ENCODE data around the gene GSAP.

Gene GSAP

DNA sequence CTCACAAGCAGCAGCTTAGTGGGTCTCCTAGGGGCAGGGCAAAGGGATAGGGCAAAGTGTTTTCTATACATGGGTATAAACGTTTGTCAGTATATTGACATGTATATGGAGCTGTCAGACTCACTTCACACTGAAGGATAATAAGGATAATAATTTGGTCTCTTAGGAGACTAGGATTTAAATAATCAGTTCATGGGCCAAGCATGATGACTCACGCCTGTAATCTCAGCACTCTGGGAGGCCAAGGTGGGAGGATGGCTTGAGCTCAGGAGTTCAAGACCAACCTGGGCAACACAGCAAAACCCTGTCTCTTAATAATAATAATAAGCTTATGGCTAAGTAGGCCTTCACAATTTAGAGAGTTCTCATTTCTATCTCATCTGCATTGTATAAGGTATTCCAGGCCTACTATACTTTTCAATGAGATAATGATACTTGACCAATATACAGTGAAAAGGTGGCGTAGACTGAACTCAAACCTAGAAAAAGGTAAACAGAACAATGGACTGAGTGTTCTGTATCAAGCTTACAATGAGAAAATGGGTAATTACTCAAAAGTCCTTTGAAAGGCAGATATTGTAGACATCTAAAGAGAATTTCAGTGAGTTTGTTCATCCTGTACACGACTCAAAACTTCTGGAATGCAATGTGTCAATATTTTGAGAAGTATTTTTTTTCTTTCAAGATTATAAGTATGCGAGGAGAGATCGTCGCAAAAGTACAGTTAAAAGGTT lies 7.0 kb downstream of the GSAP start:
- DNase-seq (ENCODE audit: low read depth): no peak

DNA sequence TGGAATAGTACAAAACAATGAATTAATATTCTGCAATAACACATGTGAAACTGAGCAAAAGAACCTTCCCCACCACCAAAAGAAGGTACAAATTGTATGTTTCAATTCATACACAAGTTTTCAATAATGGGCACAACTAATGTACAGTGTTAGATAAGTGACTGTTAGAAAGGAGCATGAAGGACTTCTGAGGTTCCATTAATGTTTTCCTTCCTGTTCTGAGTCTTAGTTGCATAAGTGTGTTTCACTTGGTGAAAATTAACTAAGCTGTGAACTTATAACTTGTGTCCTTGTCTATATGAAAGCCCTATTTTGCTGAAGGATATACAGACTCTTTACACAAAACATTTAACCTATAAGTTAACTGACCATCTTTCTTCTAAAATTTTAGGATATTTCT lies 8.2 kb downstream of the GSAP start:
- no peak for DNase-seq (ENCODE audit: low read depth)

DNA sequence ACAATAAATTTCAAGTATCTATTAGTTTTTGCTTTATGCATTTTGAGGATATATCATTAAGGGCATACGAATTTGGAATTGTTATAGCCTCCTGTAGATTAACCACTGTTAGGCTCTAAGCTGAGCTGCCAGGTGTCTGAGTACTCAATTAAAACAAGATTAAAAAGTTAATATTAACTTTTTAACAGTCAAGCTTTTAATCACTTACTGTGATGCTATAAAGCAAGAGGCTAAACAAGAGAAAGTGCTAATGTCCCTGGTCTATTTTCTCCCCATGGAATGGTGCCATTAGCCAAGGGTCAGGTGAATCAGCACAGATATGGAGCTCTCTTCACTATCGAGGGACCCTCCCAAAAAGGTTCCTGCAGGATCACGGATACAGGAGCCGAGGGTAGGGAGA lies 9.7 kb downstream of the GSAP start:
- no peak for DNase-seq (ENCODE audit: low read depth)

DNA sequence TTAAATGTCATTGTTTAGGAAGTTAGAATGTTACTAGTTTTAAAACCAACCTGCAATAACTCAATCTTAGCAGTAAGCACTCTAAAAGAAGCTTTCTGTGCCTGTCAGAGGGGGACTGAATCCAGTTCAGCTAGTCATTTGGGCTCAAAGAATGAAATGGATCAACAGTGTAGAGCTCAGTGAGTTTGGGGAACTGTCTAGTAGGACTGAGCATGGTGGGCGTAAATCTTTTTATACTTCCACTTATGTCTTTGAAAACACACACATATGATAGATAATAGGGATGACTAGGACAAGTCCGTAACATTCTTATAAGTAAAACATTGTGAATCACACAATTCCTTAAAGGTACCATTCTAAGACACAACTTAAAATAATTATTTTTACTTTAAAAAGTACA lies 11.5 kb downstream of the GSAP start:
- DNase-seq (ENCODE audit: low read depth): no peak

DNA sequence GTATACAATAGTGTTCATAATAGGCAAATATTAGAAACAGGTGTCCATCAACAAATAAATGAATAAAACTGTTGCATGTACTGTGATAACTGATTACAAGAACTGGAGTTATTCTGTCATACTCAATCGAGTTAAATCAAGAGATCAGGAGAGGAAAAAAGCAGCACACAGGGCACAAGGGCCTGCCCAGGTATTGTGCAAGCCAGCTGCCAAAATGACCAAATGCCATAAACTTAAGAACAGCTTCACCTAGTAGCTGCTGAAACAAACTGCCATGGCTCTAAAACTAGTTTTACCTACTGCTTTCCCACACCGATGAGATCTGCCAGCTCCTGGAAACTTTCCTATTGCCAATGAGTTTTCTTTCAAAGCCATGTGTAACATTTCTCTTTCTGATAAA lies 12.2 kb downstream of the GSAP start:
- DNase-seq (ENCODE audit: low read depth): no peak

DNA sequence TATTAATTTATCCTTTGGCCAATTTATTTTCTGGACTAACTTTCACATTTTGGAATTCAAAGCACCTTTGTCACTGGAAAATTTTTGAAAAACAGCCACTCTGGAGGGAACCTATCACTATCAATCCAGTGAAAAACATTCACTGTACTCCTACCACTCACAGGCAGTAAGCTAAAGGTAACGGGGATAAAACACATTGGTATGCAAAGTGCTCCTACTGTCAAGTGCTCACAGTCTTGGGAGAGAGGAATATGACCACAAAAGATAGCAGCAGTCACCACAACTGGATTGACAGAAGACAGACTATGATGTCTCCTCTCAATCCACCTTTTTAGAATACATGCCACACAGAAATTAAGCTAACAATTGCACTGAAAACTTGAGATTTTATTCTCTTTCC lies 13.3 kb downstream of the GSAP start:
- no peak for DNase-seq (ENCODE audit: low read depth)

DNA sequence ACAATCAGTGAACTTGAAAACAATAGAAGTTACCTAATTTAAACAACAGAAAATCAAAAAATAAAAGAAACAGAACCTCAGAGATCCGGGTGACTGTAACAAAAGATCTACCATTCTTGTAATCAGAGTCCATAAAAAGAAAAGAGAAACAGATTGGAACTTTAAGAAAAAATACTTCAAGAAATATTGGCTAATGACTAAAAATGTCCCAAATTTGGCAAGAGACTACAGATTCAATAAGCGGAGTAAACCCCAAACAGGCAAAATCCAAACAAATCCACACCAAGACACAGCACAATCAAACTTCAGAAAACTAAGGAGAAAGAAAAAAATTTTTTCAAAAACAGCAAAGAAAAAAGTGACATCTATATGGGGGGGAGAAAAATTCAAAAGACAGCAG lies 15.1 kb downstream of the GSAP start:
- DNase-seq (ENCODE audit: low read depth): no peak

DNA sequence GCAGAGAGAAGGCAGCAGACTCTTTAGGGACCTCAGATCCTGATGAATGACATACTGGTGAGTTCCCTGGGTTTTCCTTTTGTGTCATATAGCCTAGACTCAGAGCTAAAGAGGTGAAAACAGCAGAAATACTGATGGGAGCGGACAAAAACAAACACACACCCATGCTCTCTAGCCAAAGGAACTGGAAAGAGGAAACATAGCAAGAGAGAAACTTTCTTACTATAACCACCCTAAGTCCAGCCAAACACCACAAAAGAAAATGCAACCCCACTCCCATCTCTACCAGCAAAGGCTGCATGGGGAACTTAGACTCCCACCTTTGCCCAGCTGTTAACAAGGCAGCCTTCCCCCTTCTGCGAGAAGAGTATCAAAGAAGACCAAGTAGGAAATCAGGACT lies 16.3 kb downstream of the GSAP start:
- DNase-seq (ENCODE audit: low read depth): no peak

DNA sequence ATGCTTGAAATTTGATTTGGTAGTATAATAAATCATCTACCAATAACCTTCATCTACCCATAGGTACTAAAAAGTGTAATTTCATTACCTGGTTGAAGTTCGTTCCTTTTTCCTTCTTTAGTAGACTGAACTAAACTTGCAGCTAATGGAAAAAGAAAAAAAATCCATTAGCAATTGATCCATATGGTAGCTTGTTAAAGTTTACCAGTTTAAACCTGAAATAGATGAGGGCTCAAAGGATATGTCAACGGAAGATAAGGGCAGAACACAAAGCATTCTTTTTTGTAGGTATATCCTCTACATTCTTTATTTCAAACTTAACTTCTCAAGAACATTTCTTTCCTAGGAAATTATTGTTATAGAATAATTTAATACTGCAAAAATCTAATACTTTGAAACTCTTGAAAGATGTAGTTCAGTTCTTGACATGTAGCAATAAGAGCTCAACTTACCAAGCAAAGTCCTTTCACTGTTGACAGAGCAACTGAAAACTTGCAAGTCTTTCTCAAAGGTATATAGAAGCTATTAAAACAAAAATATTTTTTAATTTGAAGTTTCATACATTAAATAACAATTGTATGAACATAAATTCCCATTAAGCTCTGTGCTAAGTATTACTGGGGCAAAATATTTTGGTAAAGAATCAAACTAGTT lies 19.1 kb downstream of the GSAP start:
- DNase-seq (ENCODE audit: low read depth): no peak

DNA sequence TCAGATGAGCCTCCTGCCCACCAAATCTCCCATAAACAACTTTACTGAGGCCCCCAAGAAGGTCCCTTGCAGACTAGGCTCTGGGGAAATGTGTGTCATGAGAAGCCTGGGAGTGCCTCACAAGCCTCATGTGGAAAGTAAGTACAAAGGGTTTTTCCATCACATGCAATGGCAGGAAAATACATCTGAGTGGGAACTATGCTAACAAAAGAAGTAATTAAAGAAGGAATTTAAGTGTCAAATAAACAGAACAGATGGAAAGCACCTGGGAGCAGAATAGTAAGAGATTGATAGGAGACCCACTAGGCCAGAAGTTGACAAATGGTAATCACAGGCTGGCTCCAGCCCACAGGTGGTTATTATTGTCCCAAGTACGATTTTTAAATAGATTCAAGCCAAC lies 20.5 kb downstream of the GSAP start:
- DNase-seq (ENCODE audit: low read depth): no peak

DNA sequence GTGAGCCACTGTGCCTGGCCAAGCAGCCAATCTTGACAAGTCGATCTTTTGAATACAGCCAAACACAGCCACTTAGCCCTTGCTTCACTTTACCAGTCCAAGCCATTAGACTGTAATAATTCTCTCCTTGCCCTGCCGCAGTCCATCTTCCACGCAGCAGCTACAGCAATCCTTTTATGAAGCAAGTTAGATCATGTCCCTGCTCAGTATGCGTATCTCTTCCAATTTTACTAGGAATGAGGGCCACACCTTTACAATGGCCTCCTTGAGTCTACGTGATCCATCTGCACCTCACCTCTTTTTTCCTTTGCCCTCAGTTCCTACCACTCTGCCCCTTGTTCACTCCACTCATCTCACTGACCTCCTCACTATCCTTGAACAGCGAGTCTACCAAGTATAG lies 22.2 kb downstream of the GSAP start:
- DNase-seq (ENCODE audit: low read depth): no peak

DNA sequence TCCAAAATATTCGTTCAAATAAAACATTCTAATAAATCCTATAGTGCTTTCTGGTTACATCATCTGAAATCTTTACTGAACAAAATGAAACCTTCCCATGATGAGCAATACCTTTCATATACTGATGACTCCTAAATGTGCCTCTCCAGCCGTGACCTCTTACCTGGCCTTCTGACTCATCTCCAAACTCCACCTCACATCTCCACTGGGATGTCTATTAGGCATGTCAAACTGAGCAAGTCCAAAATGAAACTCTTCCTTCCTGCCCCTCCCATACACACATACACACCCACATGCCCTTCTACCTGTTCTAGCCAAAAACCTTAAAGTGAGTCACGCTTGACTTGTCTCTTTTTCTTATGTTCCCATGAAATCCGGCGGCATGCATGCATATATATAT lies 22.9 kb downstream of the GSAP start:
- DNase-seq (ENCODE audit: low read depth): no peak

DNA sequence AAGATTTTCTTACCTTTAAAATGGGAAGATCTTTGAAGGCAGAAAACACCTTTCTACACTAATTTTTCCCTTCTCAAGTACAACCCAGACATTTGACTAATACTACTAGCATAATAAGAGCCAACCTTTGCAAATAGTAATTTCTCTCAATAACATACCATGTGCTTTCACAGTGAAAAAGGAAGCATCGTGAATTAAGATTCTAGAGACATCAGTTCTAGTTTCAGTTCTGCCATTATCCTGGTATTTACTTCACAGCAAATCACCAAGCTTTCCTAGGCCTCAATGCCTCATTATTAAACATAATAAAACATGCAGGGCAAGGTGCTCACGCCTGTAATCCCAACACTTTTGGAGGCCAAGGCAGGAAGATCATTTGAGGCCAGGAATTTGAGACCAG lies 24.9 kb downstream of the GSAP start:
- no peak for DNase-seq (ENCODE audit: low read depth)

DNA sequence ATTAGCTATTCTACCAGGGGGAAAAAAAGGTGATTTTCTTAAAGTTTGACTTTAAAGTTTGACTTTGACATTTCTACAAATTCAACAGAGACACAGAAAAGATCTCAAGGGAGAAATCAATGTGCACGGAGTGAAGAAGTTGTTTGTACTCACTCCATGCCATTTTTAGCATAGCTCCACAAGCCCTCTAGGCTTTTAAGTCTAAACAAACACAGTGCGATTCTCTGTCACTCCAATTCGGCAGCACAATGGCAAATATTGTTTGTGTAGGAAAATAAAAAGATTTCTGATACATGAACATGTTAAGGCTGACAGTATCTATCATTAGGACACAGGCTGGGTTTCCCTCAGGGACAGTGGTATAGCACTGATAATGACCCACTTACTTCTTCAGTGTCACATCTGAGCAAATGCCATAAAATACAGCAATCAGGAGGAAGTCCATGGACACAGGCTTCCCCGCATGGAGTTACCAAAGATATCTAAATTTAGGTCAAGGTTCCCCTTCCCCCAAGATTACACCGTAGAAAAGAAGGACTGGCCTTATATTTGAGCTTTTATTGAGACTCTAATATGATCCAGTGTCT lies 28.0 kb downstream of the GSAP start:
- no peak for DNase-seq (ENCODE audit: low read depth)

DNA sequence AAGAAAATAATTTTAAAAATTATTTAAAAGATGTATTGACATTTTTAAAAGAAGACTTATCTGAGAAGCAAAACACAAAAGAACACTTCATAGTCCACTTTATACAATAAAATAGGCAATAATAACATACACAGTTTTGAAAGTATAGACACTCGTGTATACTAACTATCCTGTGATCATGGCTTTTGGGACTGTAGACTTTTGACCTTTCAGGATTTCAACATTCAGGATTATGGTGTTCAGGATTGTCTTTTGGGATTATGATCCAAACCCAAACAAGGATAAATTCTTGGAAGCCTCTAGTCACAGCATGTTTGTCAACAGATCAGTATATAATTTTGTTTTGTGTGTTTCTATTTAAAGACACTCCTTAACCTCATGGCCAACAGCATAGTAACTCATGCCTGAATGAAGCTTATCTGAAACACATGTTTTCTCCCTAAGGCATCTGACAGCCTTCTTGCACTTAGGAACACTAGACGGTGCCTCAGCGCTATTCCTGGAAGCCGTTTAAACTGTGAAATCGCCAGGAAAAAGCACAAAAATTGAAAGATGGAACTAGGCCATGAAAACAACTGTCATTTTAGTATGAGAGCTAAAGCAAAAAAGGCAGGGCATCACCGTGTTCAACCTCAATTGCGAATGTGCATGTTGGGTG lies 29.9 kb downstream of the GSAP start:
- no peak for DNase-seq (ENCODE audit: low read depth)

DNA sequence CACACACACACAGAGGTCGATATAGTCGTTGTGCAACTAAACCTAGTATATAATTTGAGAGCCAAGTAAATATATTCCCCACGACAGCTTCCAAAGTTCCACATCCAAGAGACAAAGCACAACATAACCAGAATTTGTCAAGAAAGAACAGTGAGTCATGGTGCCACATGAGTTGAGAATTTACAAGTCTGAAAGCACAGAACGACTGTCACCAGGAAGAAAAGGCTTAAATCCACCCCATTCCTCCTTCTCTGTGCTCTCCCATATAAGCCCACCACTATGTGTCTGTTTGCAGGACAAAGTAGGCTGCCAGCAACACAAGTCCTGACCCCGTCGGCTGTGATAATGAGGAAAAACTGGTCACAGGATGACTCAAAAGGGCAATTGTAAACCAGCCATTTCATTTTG lies 32.8 kb downstream of the GSAP start:
- DNase-seq (ENCODE audit: low read depth): no peak

DNA sequence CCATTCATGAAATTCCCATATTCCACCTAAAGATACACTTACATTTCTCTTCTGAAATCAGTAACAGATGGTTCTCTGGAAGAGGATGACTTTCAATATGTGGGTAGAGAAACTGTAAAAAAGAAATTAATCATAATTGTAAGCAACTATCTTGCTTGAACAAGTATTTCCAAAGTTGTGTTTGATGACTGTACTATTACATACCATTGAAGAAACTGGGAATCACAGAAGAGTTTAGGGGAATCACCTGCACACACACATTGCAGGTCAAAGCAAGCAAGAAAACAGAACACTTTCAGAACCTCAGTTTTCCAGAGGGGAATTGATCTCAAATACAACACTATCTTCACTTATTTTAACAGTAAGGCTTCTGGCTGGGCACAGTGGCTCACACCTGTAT lies 33.6 kb downstream of the GSAP start:
- no peak for DNase-seq (ENCODE audit: low read depth)

DNA sequence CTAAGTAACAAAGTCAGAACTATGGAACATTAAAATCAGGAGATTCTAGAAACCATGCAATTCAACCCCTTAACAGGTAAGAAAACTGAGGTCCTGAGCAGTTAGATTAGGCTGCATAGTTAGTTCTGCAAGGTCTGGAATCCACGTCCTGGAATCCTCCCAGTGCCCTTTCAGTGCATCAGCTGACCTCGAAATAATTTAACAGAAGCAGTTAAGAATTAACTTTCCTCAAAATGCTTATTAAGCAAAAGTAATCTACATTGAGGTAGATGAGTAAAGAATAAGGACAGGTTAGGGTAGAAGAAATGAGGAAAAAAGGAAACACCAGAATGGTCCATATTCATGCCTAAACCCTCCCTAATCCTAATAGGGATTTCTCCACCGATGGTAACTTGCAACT lies 37.6 kb downstream of the GSAP start:
- no peak for DNase-seq (ENCODE audit: low read depth)

DNA sequence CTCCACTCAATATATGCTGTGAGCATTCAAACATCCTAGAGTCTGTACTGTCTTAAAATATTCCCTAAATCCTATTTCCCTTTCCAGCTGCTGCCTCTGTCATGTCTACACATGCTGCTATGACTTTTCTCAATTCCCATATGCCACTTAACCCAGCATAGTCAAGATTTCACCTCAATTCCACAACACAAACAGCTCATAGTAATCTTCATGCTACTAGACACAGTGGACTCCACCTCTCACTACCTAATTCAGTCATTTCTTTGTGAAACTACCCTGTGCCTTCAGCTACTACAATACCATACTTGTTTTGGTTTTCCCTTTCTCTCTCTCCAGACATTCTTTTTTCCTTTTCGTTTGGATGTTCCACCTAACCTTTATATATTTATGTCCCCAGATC lies 45.5 kb downstream of the GSAP start:
- DNase-seq (ENCODE audit: low read depth): no peak

DNA sequence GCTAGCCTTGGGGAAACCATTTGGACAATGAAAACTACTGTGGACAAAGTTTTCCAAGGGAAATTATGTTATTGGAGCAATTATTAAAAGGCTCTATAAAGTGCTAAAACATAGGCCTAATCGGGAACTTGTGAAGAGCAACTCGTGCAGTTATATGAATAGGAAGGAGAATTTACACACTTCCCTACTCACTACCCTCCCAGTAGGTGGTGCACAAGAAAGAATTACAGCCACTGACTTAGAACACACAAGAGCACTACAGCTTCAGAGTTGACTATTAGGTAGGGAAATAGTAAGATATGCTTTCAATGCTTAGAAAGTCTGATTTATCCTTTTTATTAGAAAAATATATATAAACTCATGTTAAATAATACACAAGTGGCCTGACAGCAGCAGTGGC lies 47.2 kb downstream of the GSAP start:
- DNase-seq (ENCODE audit: low read depth): no peak

DNA sequence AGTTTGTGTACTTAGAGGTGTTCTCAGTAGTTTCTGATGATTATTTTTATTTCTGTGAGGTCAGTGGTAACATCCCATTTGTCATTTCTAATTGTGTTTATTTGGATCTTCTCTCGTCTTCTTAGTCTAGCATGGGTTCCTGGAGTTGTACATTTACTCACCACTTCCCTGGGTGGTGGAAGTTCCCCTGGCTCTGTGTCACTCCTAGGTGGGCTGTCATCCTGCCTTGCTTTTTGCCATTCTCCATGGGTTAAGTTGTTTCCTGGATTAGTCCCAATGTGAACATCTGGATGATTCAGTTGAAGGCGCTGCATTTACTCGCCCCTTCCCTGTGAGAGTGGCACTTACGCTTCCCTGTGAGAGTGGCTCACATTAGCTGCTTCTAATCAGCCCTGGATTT lies 48.2 kb downstream of the GSAP start:
- no peak for DNase-seq (ENCODE audit: low read depth)

DNA sequence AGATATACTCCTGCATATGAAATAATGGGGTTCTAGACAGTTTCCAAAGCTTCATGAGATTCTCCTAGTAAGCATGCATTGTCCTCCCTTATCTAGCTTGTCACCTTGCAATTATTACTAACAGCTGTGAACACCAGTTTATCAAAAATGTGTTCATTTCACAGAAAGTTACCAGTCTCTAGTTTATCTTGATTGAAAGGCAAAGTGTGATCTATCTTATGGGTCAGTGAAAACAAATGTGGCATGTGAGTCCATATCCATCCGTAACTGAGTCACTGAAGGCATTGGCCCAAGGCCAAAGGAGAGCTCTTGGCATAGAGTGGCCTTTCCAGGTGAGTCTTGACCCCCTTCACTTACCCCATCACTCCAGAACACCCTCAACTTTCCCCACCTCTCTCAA lies 53.2 kb downstream of the GSAP start:
- no peak for DNase-seq (ENCODE audit: low read depth)

DNA sequence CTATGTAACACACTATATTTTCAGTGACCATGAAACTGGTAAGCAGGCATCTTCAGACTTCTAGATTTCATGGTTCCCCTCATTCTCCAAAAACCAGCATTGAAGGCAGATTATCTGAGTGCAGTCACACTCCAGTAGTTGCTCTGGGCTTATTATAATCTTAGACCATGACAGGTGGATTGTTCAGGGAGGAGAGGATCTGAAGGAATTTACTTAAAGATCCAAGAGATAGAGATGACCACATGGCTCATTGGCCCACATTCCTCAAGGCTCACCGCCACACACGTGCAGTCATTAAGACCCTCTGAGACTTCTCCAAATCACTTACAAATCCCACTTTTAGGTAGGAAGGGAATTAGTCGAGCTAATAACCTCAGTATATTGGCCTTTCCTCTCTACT lies 55.2 kb downstream of the GSAP start:
- DNase-seq (ENCODE audit: low read depth): no peak
